SK-N-SH treated with all-trans-retinoic acid at 6 μM for 48 hours (cell line): Measurements from ENCODE around the gene NAGPA.

Experiments
- ATAC-seq: fragments of 200-7000 bp; cut with Tn5 transposase; 3 replicates; pipeline ENCODE4 v1.9.1; 2020; ENCODE audit warnings: mild to moderate bottlenecking, moderate library complexity
- ARNTL ChIP-seq: fragments of 450-650 bp; formaldehyde crosslinking; IDR thresholded peaks from 2 replicates; pipeline ENCODE4 v1.5.0; 2020; ENCODE audit warnings: low read depth, mild to moderate bottlenecking, moderate library complexity, borderline replicate concordance
- BACH2 ChIP-seq: fragments of 250-450 bp; sonication (Bioruptor Pico); IDR thresholded peaks from 2 replicates; pipeline ENCODE4 v1.9.0; 2021; ENCODE audit warnings: mild to moderate bottlenecking, borderline replicate concordance
- CREB5 ChIP-seq: fragments of 250-450 bp; sonication (Bioruptor Pico); IDR thresholded peaks from 2 replicates; pipeline ENCODE4 v1.5.1; 2020; ENCODE audit warnings: low read depth, mild to moderate bottlenecking, moderate library complexity
- CSDC2 ChIP-seq: fragments of 250-450 bp; sonication (Bioruptor Pico); IDR thresholded peaks from 2 replicates; pipeline ENCODE4 v1.5.0; 2020; ENCODE audit warnings: mild to moderate bottlenecking, moderate library complexity
- CSRNP3 ChIP-seq: fragments of 250-450 bp; sonication (Bioruptor Pico); IDR thresholded peaks from 2 replicates; pipeline ENCODE4 v1.5.1; 2021; ENCODE audit warnings: mild to moderate bottlenecking, moderate library complexity
- GLIS3 ChIP-seq: fragments of 250-450 bp; sonication (Bioruptor Pico); IDR thresholded peaks from 2 replicates; pipeline ENCODE4 v1.5.0; 2020; ENCODE audit warnings: mild to moderate bottlenecking, moderate library complexity
- ISL1 ChIP-seq: fragments of 250-450 bp; sonication (Bioruptor Pico); IDR thresholded peaks from 2 replicates; pipeline ENCODE4 v2.1.2; 2022; ENCODE audit warnings: mild to moderate bottlenecking, moderate library complexity
- OSR1 ChIP-seq: fragments of 250-450 bp; sonication (Bioruptor Pico); IDR thresholded peaks from 2 replicates; pipeline ENCODE4 v1.8.0; 2022; ENCODE audit warnings: moderate library complexity, mild to moderate bottlenecking, inconsistent platforms
- PATZ1 ChIP-seq: fragments of 250-450 bp; sonication (Bioruptor Pico); IDR thresholded peaks from 2 replicates; pipeline ENCODE4 v1.8.0; 2020; ENCODE audit warnings: mild to moderate bottlenecking, moderate library complexity, borderline replicate concordance
- POU6F1 ChIP-seq: fragments of 250-450 bp; sonication (Bioruptor Pico); IDR thresholded peaks from 2 replicates; pipeline ENCODE4 v1.8.0; 2021; ENCODE audit warnings: low read depth, mild to moderate bottlenecking, moderate library complexity, borderline replicate concordance
- PPARA ChIP-seq: fragments of 250-450 bp; sonication (Bioruptor Pico); IDR thresholded peaks from 2 replicates; pipeline ENCODE4 v1.5.0; 2020; ENCODE audit warnings: mild to moderate bottlenecking, borderline replicate concordance
- RARB ChIP-seq: fragments of 250-450 bp; sonication (Bioruptor Pico); IDR thresholded peaks from 2 replicates; pipeline ENCODE4 v1.8.0; 2021; ENCODE audit warnings: mild to moderate bottlenecking, moderate library complexity
- SNAI2 ChIP-seq: fragments of 250-450 bp; sonication (Bioruptor Pico); IDR thresholded peaks from 2 replicates; pipeline ENCODE4 v1.5.0; 2020; ENCODE audit warnings: mild to moderate bottlenecking, moderate library complexity
- TCF4 ChIP-seq: fragments of 250-450 bp; sonication (Bioruptor Pico); IDR thresholded peaks from 2 replicates; pipeline ENCODE4 v1.8.0; 2021; ENCODE audit warnings: mild to moderate bottlenecking, moderate library complexity, borderline replicate concordance
- TSHZ2 ChIP-seq: fragments of 250-450 bp; sonication (Bioruptor Pico); IDR thresholded peaks from 2 replicates; pipeline ENCODE4 v1.5.0; 2020; ENCODE audit warnings: mild to moderate bottlenecking, moderate library complexity
- ZC3H10 ChIP-seq: fragments of 250-450 bp; sonication (Bioruptor Pico); IDR thresholded peaks from 2 replicates; pipeline ENCODE4 v1.5.1; 2021; ENCODE audit warnings: mild to moderate bottlenecking, moderate library complexity
- ZFP3 ChIP-seq: fragments of 250-450 bp; sonication (Bioruptor Pico); IDR thresholded peaks from 2 replicates; pipeline ENCODE4 v1.5.0; 2020; ENCODE audit warnings: mild to moderate bottlenecking, moderate library complexity
- ZFP30 ChIP-seq: fragments of 450-650 bp; formaldehyde crosslinking; IDR thresholded peaks from 2 replicates; pipeline ENCODE4 v1.5.0; 2022; ENCODE audit warnings: mild to moderate bottlenecking, moderate library complexity
- ZNF565 ChIP-seq: fragments of 450-650 bp; formaldehyde crosslinking; conservative IDR thresholded peaks from 2 replicates; pipeline ENCODE4 v1.5.0; 2020; ENCODE audit warnings: low read depth, mild to moderate bottlenecking, moderate library complexity
- ZNF70 ChIP-seq: fragments of 450-650 bp; formaldehyde crosslinking; IDR thresholded peaks from 2 replicates; pipeline ENCODE4 v1.5.0; 2020; ENCODE audit warnings: mild to moderate bottlenecking, moderate library complexity
- ZNF8 ChIP-seq: fragments of 450-650 bp; formaldehyde crosslinking; IDR thresholded peaks from 2 replicates; pipeline ENCODE4 v1.5.0; 2020; ENCODE audit warnings: mild to moderate bottlenecking, moderate library complexity

Gene NAGPA

GRCh38 chr16:5000573-5001001 lies 33.1 kb downstream of the NAGPA start:
- TF ChIP-seq ZFP3 (CRISPR knock-in tag) (no peak), ISL1 (CRISPR knock-in tag) (no peak), ARNTL (CRISPR knock-in tag) (no peak), GLIS3 (no peak), BACH2 (CRISPR knock-in tag) (no peak), CSRNP3 (no peak), ZFP30 (CRISPR knock-in tag) (no peak), SNAI2 (CRISPR knock-in tag) (no peak), TSHZ2 (CRISPR knock-in tag) (no peak), PATZ1 (CRISPR knock-in tag) (no peak), ZNF8 (no peak), OSR1 (no peak), ZC3H10 (CRISPR knock-in tag) (no peak), TCF4 (no peak)
- ATAC-seq, result no peak

GRCh38 chr16:4994719-4995434 lies 38.9 kb downstream of the NAGPA start:
- ATAC-seq, result no peak
- no peak for TF ChIP-seq TCF4
- no peak for TF ChIP-seq ZNF8
- no peak for TF ChIP-seq CSDC2 (CRISPR knock-in tag)
- TF ChIP-seq TSHZ2 (CRISPR knock-in tag), result no peak
- TF ChIP-seq ZNF70 (CRISPR knock-in tag), result no peak
- TF ChIP-seq ZC3H10 (CRISPR knock-in tag), result no peak
- no peak for TF ChIP-seq ZNF565 (CRISPR knock-in tag)
- no peak for TF ChIP-seq SNAI2 (CRISPR knock-in tag)
- no peak for TF ChIP-seq ISL1 (CRISPR knock-in tag)
- TF ChIP-seq ZFP30 (CRISPR knock-in tag), result no peak
- no peak for TF ChIP-seq BACH2 (CRISPR knock-in tag)
- no peak for TF ChIP-seq GLIS3
- no peak for TF ChIP-seq OSR1
- TF ChIP-seq POU6F1, result no peak
- no peak for TF ChIP-seq PPARA
- no peak for TF ChIP-seq CSRNP3
- TF ChIP-seq RARB (CRISPR knock-in tag), result no peak
- no peak for TF ChIP-seq ARNTL (CRISPR knock-in tag)
- no peak for TF ChIP-seq PATZ1 (CRISPR knock-in tag)
- TF ChIP-seq CREB5 (CRISPR knock-in tag), result no peak
- TF ChIP-seq, all 23 proteins: peak for 0
